ENCODE measurements around the gene EFCC1.

EFCC1 gene

DNA sequence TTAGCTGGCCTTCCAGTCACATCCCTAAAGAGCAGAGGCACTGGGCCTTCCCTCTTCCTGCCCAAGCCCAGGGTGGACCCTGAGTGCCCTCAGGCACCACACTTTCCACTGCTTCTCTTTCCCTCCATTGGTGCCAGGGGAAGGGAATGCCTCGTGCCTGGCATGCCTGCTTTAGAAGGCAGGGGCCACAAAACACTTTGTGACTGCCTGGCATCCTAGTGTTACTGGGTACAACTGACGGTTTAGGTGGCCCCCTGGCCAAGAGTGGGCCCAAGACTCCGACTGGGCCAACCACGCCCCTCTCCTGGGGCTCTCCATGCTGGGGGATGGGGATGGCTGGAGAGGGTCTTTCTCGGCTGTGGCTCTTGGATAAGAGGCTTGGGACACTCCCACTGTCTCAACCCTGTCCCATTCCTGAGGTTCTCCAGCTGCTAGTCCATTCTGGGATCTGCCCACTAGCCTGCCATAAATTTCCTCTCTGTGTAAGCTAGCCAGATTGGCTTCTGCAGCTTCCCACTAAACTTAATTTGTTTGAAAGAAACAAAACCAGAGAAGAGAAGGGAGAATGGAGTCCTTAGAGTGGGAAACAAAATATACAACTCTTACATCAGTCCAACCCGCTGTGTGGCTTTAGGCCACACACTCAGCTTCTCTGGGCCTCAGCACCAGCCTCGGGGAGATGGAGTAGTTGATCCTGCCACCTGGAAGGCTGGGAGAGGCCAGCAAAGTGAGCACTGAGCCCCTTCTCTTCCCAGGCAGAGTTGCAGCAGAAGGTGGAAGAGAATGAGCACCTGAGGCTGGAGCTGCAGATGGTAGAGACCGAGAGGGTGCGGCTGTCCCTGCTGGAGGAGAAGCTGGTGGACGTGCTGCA, 35.4 kb downstream of the EFCC1 start:
- TF ChIP-seq, protein P1, sequence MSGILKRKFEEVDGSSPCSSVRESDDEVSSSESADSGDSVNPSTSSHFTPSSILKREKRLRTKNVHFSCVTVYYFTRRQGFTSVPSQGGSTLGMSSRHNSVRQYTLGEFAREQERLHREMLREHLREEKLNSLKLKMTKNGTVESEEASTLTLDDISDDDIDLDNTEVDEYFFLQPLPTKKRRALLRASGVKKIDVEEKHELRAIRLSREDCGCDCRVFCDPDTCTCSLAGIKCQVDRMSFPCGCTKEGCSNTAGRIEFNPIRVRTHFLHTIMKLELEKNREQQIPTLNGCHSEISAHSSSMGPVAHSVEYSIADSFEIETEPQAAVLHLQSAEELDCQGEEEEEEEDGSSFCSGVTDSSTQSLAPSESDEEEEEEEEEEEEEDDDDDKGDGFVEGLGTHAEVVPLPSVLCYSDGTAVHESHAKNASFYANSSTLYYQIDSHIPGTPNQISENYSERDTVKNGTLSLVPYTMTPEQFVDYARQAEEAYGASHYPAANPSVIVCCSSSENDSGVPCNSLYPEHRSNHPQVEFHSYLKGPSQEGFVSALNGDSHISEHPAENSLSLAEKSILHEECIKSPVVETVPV (CRISPR knock-in tag; IDR thresholded peaks at IDR 0.05), result no peak
- TF ChIP-seq ARNTL (CRISPR knock-in tag; IDR thresholded peaks at IDR 0.05; ENCODE audit: borderline replicate concordance, low read depth) (no peak), ESRRG (CRISPR knock-in tag; IDR thresholded peaks at IDR 0.05) (no peak), ZC3H10 (CRISPR knock-in tag; IDR thresholded peaks at IDR 0.05) (no peak), ZFP3 (CRISPR knock-in tag; IDR thresholded peaks at IDR 0.05) (no peak), OSR1 (CRISPR knock-in tag; IDR thresholded peaks at IDR 0.05) (no peak), PPARA (CRISPR knock-in tag; IDR thresholded peaks at IDR 0.05; ENCODE audit: borderline replicate concordance) (no peak), SNAI2 (CRISPR knock-in tag; IDR thresholded peaks at IDR 0.05) (no peak), ISL1 (CRISPR knock-in tag; IDR thresholded peaks at IDR 0.05) (no peak)
- TF ChIP-seq, protein P2, sequence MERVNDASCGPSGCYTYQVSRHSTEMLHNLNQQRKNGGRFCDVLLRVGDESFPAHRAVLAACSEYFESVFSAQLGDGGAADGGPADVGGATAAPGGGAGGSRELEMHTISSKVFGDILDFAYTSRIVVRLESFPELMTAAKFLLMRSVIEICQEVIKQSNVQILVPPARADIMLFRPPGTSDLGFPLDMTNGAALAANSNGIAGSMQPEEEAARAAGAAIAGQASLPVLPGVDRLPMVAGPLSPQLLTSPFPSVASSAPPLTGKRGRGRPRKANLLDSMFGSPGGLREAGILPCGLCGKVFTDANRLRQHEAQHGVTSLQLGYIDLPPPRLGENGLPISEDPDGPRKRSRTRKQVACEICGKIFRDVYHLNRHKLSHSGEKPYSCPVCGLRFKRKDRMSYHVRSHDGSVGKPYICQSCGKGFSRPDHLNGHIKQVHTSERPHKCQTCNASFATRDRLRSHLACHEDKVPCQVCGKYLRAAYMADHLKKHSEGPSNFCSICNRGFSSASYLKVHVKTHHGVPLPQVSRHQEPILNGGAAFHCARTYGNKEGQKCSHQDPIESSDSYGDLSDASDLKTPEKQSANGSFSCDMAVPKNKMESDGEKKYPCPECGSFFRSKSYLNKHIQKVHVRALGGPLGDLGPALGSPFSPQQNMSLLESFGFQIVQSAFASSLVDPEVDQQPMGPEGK (CRISPR knock-in tag; IDR thresholded peaks at IDR 0.05; ENCODE audit: borderline replicate concordance), result no peak
- ATAC-seq, result no peak

DNA sequence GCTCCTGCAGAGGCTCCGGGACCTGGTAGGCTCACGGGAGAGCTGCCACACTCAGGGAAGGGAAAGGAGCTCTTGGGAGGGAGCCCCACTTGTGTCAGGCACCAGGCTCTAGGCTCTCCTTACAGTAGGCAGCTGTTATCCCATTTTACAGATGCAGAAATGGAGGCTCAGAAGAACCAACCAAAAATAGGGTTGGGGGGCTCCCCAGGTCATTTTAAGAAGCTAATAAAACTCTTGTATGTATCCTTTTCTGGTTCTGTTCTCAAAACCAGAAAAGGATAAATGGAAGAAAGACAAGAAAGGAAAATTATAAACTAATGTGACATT, 36.0 kb downstream of the EFCC1 start:
- no peak for ATAC-seq

More for the DNA sequence above, 36.0 kb downstream of the EFCC1 start:
- TF ChIP-seq ZFP3 (CRISPR knock-in tag; IDR thresholded peaks at IDR 0.05) (no peak), TOX (CRISPR knock-in tag; IDR thresholded peaks at IDR 0.05; ENCODE audit: borderline replicate concordance) (no peak), SNAI2 (CRISPR knock-in tag; IDR thresholded peaks at IDR 0.05) (no peak), ZFP30 (CRISPR knock-in tag; IDR thresholded peaks at IDR 0.05) (no peak), ARNTL (CRISPR knock-in tag; IDR thresholded peaks at IDR 0.05; ENCODE audit: borderline replicate concordance, low read depth) (no peak), ZC3H10 (CRISPR knock-in tag; IDR thresholded peaks at IDR 0.05) (no peak), ZNF70 (CRISPR knock-in tag; IDR thresholded peaks at IDR 0.05) (no peak), ISL1 (CRISPR knock-in tag; IDR thresholded peaks at IDR 0.05) (no peak), OSR1 (CRISPR knock-in tag; IDR thresholded peaks at IDR 0.05) (no peak), PPARA (CRISPR knock-in tag; IDR thresholded peaks at IDR 0.05; ENCODE audit: borderline replicate concordance) (no peak), GLIS3 (CRISPR knock-in tag; IDR thresholded peaks at IDR 0.05) (no peak), TCF4 (CRISPR knock-in tag; IDR thresholded peaks at IDR 0.05; ENCODE audit: borderline replicate concordance) (no peak), ESRRG (CRISPR knock-in tag; IDR thresholded peaks at IDR 0.05) (no peak)
- TF ChIP-seq, protein P3, sequence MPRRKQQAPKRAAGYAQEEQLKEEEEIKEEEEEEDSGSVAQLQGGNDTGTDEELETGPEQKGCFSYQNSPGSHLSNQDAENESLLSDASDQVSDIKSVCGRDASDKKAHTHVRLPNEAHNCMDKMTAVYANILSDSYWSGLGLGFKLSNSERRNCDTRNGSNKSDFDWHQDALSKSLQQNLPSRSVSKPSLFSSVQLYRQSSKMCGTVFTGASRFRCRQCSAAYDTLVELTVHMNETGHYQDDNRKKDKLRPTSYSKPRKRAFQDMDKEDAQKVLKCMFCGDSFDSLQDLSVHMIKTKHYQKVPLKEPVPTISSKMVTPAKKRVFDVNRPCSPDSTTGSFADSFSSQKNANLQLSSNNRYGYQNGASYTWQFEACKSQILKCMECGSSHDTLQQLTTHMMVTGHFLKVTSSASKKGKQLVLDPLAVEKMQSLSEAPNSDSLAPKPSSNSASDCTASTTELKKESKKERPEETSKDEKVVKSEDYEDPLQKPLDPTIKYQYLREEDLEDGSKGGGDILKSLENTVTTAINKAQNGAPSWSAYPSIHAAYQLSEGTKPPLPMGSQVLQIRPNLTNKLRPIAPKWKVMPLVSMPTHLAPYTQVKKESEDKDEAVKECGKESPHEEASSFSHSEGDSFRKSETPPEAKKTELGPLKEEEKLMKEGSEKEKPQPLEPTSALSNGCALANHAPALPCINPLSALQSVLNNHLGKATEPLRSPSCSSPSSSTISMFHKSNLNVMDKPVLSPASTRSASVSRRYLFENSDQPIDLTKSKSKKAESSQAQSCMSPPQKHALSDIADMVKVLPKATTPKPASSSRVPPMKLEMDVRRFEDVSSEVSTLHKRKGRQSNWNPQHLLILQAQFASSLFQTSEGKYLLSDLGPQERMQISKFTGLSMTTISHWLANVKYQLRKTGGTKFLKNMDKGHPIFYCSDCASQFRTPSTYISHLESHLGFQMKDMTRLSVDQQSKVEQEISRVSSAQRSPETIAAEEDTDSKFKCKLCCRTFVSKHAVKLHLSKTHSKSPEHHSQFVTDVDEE (CRISPR knock-in tag; IDR thresholded peaks at IDR 0.05), result no peak
- TF ChIP-seq, protein P2 (CRISPR knock-in tag; IDR thresholded peaks at IDR 0.05; ENCODE audit: borderline replicate concordance), result no peak
- TF ChIP-seq, protein P1 (CRISPR knock-in tag; IDR thresholded peaks at IDR 0.05), result no peak

All from SK-N-SH treated with all-trans-retinoic acid at 6 μM for 48 hours (cell line).